HG03342 (cell line): ENCODE measurements around the gene ELOVL5.
A peak's percentile ranks its signal among the peaks of the same experiment; 100 is the strongest.
"Not testable (repeated sequence)": the region's sequence is repeated elsewhere in the genome, so short reads cannot be mapped to it uniquely, and the experiment has no call there.

Source experiments
- ATAC-seq: cut with Tn5 transposase; IDR thresholded peaks from one replicate; pipeline ENCODE4 v1.9.1; 2021; ENCODE audit warnings: mild to moderate bottlenecking, moderate library complexity; ENCODE audit not compliant: unreplicated experiment

The ELOVL5 gene

DNA sequence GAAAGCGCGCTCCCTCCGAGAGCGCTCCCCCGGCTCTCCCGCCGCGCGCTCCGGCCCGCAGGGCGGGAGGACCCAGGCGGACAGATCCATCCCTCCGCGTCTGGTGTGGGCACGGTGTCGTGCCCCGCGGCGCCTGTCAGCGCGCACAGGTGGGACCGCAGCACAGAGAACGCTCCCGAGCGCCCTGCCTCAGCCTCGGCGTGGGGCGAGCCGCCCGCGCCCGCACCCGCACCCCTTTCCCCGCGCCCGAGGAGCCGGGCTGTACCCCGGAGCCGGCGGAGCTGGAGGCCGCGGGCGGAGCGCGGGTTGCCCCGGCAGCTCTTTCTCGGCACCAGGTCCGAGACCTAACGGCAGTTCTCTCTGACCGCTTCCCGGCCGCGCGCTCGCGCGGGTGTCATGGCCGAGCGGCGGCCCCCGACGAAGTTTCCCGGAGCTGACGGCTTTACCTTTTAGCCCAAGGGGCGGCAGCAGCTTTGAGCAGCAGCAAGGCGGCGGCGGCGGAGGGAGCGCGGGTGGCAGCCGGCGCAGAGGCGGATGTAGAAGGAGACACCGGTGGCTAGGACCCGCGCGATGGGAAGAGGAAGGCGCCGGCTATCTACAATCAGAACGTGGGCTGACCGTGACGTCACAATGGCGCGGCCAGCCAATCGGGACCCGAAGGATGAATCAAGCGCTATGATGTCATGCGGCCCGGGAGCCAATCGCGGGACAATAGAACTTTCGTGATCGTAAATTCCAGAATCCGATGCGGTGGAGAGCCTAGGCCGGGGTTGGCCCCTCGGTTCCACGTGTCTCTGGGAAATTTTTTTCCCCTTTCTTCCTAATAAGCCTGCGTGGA, at the start of gene ELOVL5:
Gene ELOVL5, minus strand, starts transcription at position 580 of the 838 bp plus-strand sequence. CDS start 53,251 bp downstream, outside the sequence.
- ATAC-seq = peak; percentile 78

DNA sequence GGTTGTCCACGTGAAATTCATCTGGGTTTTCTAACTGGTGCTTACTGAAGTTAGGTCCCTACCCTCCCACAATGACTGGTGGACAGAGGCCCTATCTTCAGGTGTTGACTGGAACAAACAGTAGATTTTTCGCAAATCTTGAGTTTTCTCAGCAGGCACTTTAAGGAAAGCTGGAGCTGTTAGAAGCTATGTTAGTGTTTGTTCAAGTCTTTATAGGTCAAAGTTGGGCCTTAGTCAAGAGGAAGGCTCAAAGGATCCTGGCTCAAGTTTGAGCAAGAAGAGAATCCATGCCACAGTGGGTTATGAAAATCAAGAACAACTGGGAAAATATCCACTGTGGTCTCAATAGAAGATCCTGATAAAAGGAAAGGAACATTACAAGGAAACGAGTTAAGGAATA, 48.5 kb upstream of the ELOVL5 start:
- no peak for ATAC-seq

DNA sequence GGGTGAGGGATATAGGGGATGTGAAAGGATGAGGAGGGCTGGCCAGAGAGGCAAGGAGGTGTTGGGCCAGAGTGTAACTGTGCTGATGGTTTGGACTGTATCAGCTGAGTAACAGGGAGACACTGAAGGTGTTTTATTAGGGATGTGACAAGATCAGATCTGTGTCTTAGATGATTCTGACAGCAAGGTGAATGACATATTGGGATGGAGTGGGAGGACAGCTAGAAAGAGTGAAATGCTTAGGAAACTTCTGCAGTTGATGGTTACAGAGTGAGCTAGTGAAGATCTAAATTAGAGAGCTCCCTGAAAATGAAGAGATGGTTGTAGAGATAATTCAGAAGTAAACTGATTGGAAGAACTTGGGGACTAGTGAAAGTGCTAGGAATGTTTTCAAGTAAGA, 47.2 kb upstream of the ELOVL5 start:
- no peak for ATAC-seq

DNA sequence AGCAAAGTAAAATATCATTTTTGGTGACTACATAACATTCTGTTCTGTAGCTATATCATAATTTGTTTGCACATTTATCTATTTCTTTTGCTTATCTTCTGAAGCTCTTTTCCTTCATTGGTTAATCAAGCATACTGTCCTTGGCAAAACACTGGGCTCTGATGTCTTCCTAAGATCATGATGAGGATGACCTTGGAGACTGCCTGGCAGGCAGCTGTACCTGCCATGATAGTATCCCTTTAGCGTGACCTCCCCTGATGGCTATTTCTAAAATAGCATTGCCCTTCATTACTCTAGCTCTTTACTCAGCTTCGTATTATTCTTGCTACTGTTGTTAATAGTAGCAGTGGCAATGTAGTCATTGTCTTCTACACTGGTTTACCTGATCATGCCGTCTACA, 46.0 kb upstream of the ELOVL5 start:
- ATAC-seq = no peak

- ATAC-seq = no peak
These were observed 42.4 kb upstream of the ELOVL5 start for GRCh38 chr6:53391170-53391569.

DNA sequence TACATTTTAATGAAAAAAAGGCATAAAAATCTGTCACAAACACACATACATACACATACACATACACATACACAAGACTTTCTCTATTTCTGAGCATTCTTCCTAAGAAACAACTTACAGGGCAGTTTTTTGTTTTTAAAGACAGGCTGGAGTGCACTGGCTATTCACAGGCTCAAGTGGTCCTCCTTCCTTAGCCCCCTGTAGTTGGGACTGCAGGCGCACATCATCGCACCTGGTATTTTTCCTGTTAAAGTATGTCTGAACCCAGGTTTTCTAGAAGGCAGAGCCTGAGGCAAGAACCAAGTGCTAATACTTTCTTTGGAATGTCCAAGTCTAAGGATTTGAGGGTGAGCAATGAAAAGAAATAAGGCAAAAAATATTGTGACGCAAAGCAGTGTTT, 41.3 kb upstream of the ELOVL5 start:
- no peak for ATAC-seq

DNA sequence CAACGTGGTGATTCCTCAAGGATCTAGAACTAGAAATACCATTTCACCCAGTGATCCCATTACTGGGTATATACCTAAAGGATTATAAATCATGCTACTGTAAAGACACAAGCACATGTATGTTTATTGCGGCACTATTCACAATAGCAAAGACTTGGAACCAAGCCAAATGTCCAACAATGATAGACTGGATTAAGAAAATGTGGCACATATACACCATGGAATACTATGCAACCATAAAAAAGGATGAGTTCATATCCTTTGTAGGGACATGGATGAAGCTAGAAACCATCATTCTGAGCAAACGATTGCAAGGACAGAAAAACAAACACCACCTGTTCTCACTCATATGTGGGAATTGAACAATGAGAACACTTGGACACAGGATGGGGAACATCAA, 39.9 kb upstream of the ELOVL5 start:
- ATAC-seq = not testable (repeated sequence)

GRCh38 chr6:53382421-53382820, 33.7 kb upstream of the ELOVL5 start:
- ATAC-seq = no peak

DNA sequence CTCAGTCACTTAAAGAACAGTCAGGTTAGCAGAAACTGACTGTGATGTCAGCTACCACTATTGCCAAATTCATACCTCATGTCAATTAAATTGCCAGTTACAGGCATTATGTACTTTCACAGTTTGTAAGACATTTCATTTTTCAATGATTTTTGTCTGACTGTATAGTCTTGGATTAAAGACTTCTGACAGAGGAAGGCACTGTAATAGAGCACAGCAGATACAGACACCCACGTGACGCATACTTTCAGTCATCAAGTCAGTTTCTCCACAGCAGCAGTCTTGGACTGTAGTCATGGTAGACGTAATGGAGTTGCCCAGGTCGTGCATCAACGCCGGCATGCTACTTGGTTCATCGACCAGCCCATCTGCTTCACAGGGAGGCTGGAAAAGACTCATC, 29.5 kb upstream of the ELOVL5 start:
- ATAC-seq = no peak

DNA sequence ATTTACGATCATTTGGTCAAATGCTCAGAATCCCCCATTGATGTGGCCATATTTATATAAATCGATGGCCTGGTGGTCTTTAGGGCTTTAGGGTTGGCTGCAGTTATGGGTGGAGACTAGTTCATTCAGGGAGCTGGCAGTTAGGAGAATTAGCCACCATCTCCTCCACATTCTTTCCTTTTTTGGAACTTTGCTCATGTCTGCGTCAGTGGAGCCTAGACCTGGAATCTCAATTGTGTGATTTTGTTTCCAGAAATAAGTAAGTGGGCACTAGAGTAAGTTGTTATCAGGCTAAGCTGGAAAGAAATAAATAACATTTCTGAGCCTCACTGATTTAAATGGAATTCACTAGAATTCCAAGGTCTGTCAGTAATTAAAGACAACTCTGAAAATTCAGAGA, 29.0 kb upstream of the ELOVL5 start:
- no peak for ATAC-seq

DNA sequence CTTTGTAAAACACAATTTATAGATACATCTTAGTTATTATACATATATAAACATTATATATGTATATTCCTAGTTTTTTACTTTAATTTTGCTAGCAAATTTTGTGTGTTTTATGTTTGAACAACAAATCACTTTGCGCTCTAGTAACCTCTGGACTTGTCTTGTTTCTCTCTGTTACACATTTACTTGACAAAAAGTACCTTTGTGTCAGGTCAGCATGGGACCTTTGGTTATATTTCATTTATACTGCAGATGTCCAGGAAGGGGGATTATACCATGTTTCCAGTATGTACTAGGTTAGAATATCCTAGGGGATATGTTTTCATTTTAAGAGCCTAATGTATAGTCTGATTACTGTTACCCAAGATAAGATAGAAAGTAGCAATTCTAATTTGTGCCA, 28.5 kb upstream of the ELOVL5 start:
- no peak for ATAC-seq

DNA sequence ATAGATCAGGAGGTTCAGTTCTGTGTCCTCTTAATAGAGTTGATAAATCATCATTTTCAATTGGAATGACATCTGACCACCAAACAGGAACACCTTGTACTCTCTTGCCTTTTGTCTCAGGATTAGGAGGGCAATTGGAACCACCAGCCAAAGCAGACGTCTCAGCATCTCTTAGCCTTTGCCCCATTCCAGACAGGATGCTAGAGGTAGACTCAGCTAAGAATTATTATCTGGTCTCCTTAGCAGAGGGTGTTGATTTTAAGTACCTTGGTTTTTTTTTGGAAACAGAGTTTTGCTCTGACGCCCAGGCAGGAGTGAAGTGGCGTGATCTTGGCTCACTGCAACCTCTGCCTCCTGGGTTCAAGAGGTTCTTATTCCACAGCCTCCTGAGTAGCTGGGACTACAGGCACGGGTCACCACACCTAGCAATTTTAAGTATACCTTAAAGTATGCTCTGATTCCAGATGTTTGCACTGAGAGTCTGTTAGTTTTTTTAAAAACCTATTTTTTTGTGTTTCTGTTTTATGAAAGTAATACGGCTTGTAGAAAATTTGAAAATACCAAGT, 28.0 kb upstream of the ELOVL5 start:
- ATAC-seq = no peak

GRCh38 chr6:53375847-53376246, 27.1 kb upstream of the ELOVL5 start:
- no peak for ATAC-seq

DNA sequence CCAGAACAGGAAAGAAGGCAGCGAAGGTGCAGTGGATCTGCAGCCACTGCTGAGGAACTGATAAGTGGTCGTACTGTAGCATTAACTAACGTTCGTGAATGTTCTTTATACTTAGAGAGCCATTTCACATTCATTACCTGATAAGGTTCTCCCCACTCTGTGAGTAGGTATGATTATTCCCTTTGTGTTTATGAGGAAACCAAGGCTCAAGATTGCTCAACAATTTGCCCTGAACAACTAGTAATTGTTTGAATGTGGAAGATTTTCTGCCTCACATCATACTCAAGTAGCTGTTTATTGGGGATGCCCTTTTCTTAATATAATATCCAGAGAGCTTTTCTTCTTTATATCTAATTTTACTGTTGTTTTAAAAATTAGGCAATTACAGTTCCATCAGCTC, 24.9 kb upstream of the ELOVL5 start:
- ATAC-seq = no peak

- no peak for ATAC-seq
These were observed 21.2 kb upstream of the ELOVL5 start for GRCh38 chr6:53369876-53370515.

- no peak for ATAC-seq
These were observed 20.3 kb upstream of the ELOVL5 start for GRCh38 chr6:53369051-53369450.

- no peak for ATAC-seq
These were observed 17.4 kb upstream of the ELOVL5 start for GRCh38 chr6:53366128-53366641.

DNA sequence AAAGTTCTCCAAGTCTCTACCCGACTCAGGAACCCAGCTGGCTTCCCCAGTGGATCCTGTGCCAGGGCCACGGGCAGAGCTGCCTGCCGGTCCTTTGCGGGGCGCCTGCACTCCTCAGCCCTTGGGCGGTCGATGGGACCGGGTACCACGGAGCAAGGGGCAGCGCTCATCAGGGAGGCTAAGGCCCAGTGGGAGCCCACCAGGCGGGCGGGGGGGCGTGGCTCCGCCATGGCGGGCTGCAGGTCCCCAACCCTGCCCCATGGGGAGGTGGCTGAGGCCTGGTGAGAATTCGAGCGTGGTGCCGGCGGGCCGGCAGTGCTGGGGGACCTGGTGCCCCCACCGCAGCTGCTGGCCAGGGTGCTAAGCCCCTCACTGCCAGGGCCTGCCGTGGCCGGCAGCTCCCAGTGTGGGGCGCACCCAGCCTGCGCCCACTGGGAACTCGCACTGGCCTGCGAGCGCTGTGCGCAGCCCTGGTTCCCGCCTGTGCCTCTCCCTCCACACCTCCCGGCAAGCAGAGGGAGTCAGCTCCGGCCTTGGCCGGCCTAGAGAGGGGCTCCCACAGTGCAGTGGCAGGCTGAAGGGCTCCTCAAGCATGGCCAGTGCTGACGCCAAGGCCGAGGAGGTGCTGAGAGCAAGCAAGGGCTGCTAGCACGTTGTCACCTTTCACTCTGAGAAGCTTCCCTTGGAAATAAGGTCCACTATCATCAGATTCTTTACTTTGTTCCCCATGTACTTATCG, 14.8 kb upstream of the ELOVL5 start:
- ATAC-seq = no peak

- ATAC-seq = peak; percentile 40
These were observed 12.8 kb upstream of the ELOVL5 start for GRCh38 chr6:53361549-53362031.

DNA sequence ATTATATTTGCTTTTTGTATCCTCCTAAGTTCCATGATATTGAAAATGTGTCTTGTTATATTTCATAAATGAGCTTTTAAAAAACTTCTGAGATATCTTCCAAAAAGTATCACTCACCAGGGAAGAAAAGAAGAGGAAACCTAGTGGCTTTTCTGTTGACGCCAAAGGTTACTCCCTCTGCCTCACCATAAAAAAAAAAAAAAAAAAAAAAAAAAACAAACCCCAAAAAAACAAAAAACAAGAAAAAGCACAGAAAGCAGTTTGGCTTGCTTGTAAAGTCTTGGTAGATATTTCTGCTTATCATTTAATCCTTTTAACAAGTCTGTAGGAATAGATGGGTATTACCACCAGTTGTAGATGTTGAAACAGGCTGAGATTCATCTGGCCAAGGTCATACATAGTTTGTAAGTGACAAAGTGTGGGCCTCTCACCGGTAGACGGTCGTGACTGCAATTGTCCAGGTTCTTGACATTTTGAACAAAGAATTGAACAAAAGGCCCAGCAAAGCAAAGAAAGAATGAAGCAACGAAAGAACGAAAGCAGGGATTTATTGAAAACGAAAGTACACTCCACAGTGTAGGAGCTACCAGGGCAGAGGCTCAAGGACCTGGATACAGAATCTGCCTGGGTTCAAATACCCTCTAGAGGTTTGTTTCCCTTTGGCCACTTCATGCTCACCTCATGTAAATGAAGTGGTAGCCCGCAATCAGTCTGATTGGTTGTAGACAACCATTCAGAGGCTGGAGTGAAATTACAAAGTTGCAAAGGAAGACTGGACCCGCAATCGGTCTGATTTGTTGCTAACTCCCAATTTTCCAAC, 11.6 kb upstream of the ELOVL5 start:
- no peak for ATAC-seq

DNA sequence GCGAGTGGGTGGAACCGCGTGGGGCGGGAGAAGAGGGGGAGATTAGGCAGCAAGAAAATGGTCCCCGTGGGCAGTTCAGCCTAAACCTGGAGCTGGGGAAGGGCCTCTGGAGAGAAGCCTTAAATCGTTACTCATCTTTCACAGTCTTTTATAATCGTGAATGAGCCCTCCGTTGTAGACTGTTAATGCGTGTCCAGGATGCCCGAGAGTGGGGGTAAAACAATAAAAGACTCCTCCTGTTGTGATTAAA, 11.0 kb upstream of the ELOVL5 start:
- ATAC-seq = no peak
